OCI-LY7 (cell line): ENCODE results near the gene KRTAP2-4. TPM values are rescaled to one million over a fixed set of nuclear protein-coding genes. Genes with fewer than 3 reads are reported as not detected.
"Not testable (repeated sequence)": the region's sequence is repeated elsewhere in the genome, so short reads cannot be mapped to it uniquely, and the experiment has no call there.

Experiments
- BruUV-seq: library from RNA; stranded (reverse); fragments of 400-500 nt; replicated peaks from 2 replicates; lab custom pipeline; 2021; lab: Mats Ljungman, UMichigan
- CTCF ChIA-PET: fragments of 300-600 bp; sonication (Branson Sonifier 250); formaldehyde crosslinking; loops from one replicate; lab custom pipeline; 2022; ENCODE audit warnings: antibody characterized with exemption; ENCODE audit not compliant: unreplicated experiment; lab: Charles Lee
- POLR2A ChIA-PET: fragments of 300-600 bp; sonication (Branson Sonifier 250); formaldehyde crosslinking; loops from one replicate; lab custom pipeline; 2022; ENCODE audit warnings: antibody characterized with exemption; lab: Charles Lee
- DNase-seq: peaks from one replicate; pipeline ENCODE4 v3.0.0-alpha.2; 2015; ENCODE audit warnings: low spot score
- H2AFZ ChIP-seq: fragments of 200-600 bp; sonication (generic), shearing (Covaris generic); 2 replicates; pipeline ENCODE4 v1.6.1; 2014; ENCODE audit warnings: mild to moderate bottlenecking, antibody characterized with exemption, low read length, moderate library complexity
- H3K27ac ChIP-seq: fragments of 200-600 bp; sonication (generic); 2 replicates; pipeline ENCODE4 v1.5.1; 2014; ENCODE audit warnings: mixed run types, low read depth, mild to moderate bottlenecking, moderate library complexity, low read length, inconsistent platforms; ENCODE audit not compliant: poor library complexity, severe bottlenecking
- H3K36me3 ChIP-seq: fragments of 200-600 bp; sonication (generic); 2 replicates; pipeline ENCODE4 v1.6.1; 2014; ENCODE audit warnings: mild to moderate bottlenecking, antibody characterized with exemption, low read length, moderate library complexity, mixed read lengths; ENCODE audit not compliant: insufficient read depth
- H3K4me1 ChIP-seq: fragments of 200-600 bp; sonication (generic); 2 replicates; pipeline ENCODE4 v1.5.1; 2014; ENCODE audit warnings: mild to moderate bottlenecking, low read length; ENCODE audit not compliant: insufficient read depth, poor library complexity, severe bottlenecking
- H3K4me2 ChIP-seq: fragments of 200-600 bp; sonication (generic); 2 replicates; pipeline ENCODE4 v1.6.1; 2014; ENCODE audit warnings: mild to moderate bottlenecking, low read length
- H3K4me3 ChIP-seq: fragments of 200-600 bp; sonication (generic); 2 replicates; pipeline ENCODE4 v1.5.1; 2014; ENCODE audit warnings: mild to moderate bottlenecking, low read depth, low read length; ENCODE audit not compliant: poor library complexity, severe bottlenecking
- H3K79me2 ChIP-seq: fragments of 200-600 bp; sonication (generic); 2 replicates; pipeline ENCODE4 v1.6.1; 2016; ENCODE audit warnings: low read depth, mild to moderate bottlenecking, low read length, moderate library complexity, mixed read lengths; ENCODE audit not compliant: insufficient read depth
- H3K9me2 ChIP-seq: fragments of 200-600 bp; sonication (generic); 2 replicates; pipeline ENCODE4 v1.6.1; 2016; ENCODE audit warnings: mild to moderate bottlenecking, low read length, mixed read lengths; ENCODE audit not compliant: insufficient read depth
- H3K9me3 ChIP-seq: fragments of 200-600 bp; sonication (generic); 2 replicates; pipeline ENCODE4 v1.6.1; 2014; ENCODE audit warnings: mild to moderate bottlenecking, mixed run types, low read length, mixed read lengths
- H4K20me1 ChIP-seq: fragments of 200-600 bp; sonication (generic); 2 replicates; pipeline ENCODE4 v1.6.1; 2014; ENCODE audit warnings: mild to moderate bottlenecking, antibody characterized with exemption, low read length, moderate library complexity, mixed read lengths; ENCODE audit not compliant: insufficient read depth
- CTCF ChIP-seq: fragments of 200-600 bp; sonication (generic); conservative IDR thresholded peaks from 2 replicates; pipeline ENCODE4 v1.5.1; 2014; ENCODE audit warnings: mild to moderate bottlenecking, antibody characterized with exemption, low read length, moderate library complexity, mixed read lengths
- EZH2phosphoT487 ChIP-seq: fragments of 200-600 bp; sonication (generic); IDR thresholded peaks from 2 replicates; pipeline ENCODE4 v1.6.1; 2018; ENCODE audit warnings: low read depth, borderline replicate concordance, mild to moderate bottlenecking, mixed run types, antibody characterized with exemption, low read length, moderate library complexity, mixed read lengths
- intact Hi-C: fragments of 100-400 bp; cut with micrococcal nuclease; formaldehyde crosslinking; loops from one replicate; pipeline ENCODE4 v1.10.0; 2022; ENCODE audit not compliant: unreplicated experiment
- total RNA-seq, 2 experiments: library from RNA; depleted of rRNA in 1 of 2; stranded (reverse); fragments of >200 nt in 1 of 2; shearing (Covaris generic) in 1 of 2; gene quantifications; 2 replicates each; pipeline ENCODE4 v1.2.3, GENCODE V29; 2014 to 2022

The KRTAP2-4 gene
- total RNA-seq, 2 experiments from 2014 or later: not detected

GRCh38 chr17:41052566-41052965 is 13.1 kb downstream of the KRTAP2-4 start:
- H3K4me3 ChIP-seq: no peak overlapping the region
- TF ChIP-seq CTCF (no peak), EZH2phosphoT487 (no peak)
- no peak overlapping the region for H3K27ac ChIP-seq
- POLR2A ChIA-PET: no interaction called here
- H3K79me2 ChIP-seq: no peaks in the 10 kb centered on the region
- H2AFZ ChIP-seq: no peak overlapping the region
- no peaks in the 10 kb centered on the region for H3K36me3 ChIP-seq
- CTCF ChIA-PET: no interaction called here
- H4K20me1 ChIP-seq: no peaks in the 10 kb centered on the region
- intact Hi-C loops: no loop called here
- BruUV-seq: no TSS peak
- H3K4me1 ChIP-seq: no peaks in the 10 kb centered on the region
- no peaks in the 10 kb centered on the region for H3K9me3 ChIP-seq
- no peaks in the 10 kb centered on the region for H3K9me2 ChIP-seq
- no peak for DNase-seq
- H3K4me2 ChIP-seq: no peak overlapping the region

- BruUV-seq: no TSS peak
- no peaks in the 10 kb centered on the region for H4K20me1 ChIP-seq
- no peak overlapping the region for H2AFZ ChIP-seq
- no peaks in the 10 kb centered on the region for H3K9me3 ChIP-seq
- no peak for DNase-seq
- CTCF ChIA-PET: no interaction called here
- H3K4me2 ChIP-seq: no peak overlapping the region
- H3K4me1 ChIP-seq: no peaks in the 10 kb centered on the region
- intact Hi-C loops: no loop called here
- H3K4me3 ChIP-seq: no peak overlapping the region
- no peaks in the 10 kb centered on the region for H3K36me3 ChIP-seq
- TF ChIP-seq EZH2phosphoT487 (no peak), CTCF (no peak)
- POLR2A ChIA-PET: no interaction called here
- H3K27ac ChIP-seq: no peak overlapping the region
- H3K79me2 ChIP-seq: no peaks in the 10 kb centered on the region
- H3K9me2 ChIP-seq: no peaks in the 10 kb centered on the region
Measured at GRCh38 chr17:41049110-41049509, 16.6 kb downstream of the KRTAP2-4 start.

GRCh38 chr17:41048441-41048840 is 17.2 kb downstream of the KRTAP2-4 start:
- no peaks in the 10 kb centered on the region for H4K20me1 ChIP-seq
- intact Hi-C loops: no loop called here
- H3K27ac ChIP-seq: no peak overlapping the region
- TF ChIP-seq CTCF: no peak
- no peak for TF ChIP-seq EZH2phosphoT487
- no peak overlapping the region for H3K4me2 ChIP-seq
- H2AFZ ChIP-seq: no peak overlapping the region
- ChIA-PET CTCF (no interaction called here), POLR2A (no interaction called here)
- H3K4me1 ChIP-seq: no peaks in the 10 kb centered on the region
- H3K9me2 ChIP-seq: no peaks in the 10 kb centered on the region
- H3K36me3 ChIP-seq: no peaks in the 10 kb centered on the region
- H3K4me3 ChIP-seq: no peak overlapping the region
- no peaks in the 10 kb centered on the region for H3K9me3 ChIP-seq
- no peaks in the 10 kb centered on the region for H3K79me2 ChIP-seq
- no TSS peak for BruUV-seq
- DNase-seq: no peak

GRCh38 chr17:41046735-41047465 is 18.8 kb downstream of the KRTAP2-4 start, which contains the start of gene KRTAP2-1:
KRTAP2-1 (minus strand) TSS chr17:41047316; CDS start chr17:41047267, 49 bp downstream.
- CTCF ChIA-PET, H2AFZ ChIP-seq, H3K4me3 ChIP-seq, H3K4me2 ChIP-seq, intact Hi-C loops, DNase-seq, H4K20me1 ChIP-seq, POLR2A ChIA-PET, BruUV-seq, H3K4me1 ChIP-seq, H3K36me3 ChIP-seq, H3K9me3 ChIP-seq, H3K27ac ChIP-seq, H3K9me2 ChIP-seq, H3K79me2 ChIP-seq: not testable (repeated sequence)
